ENCODE data around the gene TTLL8. TPM values are rescaled to one million over a fixed set of nuclear protein-coding genes. Genes with fewer than 3 reads are reported as not detected.

The TTLL8 gene
- total RNA-seq, 2 donors from 2014 or later = 0.74 TPM; not detected in 1

DNA sequence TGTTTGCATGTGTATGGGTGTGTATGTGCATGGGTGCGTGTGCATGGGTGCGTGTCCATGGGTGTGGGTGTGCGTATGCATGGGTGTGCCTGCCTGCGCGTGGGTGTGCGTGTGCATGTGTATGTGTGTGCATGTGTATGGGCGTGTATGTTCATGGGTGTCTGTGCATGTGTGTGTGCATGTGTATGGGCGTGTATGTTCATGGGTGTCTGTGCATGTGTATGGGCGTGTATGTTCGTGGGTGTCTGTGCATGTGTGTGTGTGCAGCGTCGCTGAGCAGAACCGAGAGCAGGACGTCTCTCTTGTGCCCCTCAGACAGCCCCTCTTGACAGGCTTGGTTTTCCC is 59.4 kb downstream of the TTLL8 start:
- no peak overlapping the region for H3K27ac ChIP-seq
- H3K9me3 ChIP-seq = no peaks in the 10 kb centered on the region
- 93% methylated on average over 14 of the region's 14 CpGs for WGBS
- no peak for DNase-seq (ENCODE audit: low spot score)
- H3K27me3 ChIP-seq (replicated peaks; ENCODE audit: insufficient read depth) = no peaks in the 10 kb centered on the region
- H3K4me3 ChIP-seq = no peak overlapping the region
- TF ChIP-seq POLR2AphosphoS5 (IDR thresholded peaks at IDR 0.05) = no peak
- no peak for TF ChIP-seq POLR2A (IDR thresholded peaks at IDR 0.05)
- TF ChIP-seq, protein P1, sequence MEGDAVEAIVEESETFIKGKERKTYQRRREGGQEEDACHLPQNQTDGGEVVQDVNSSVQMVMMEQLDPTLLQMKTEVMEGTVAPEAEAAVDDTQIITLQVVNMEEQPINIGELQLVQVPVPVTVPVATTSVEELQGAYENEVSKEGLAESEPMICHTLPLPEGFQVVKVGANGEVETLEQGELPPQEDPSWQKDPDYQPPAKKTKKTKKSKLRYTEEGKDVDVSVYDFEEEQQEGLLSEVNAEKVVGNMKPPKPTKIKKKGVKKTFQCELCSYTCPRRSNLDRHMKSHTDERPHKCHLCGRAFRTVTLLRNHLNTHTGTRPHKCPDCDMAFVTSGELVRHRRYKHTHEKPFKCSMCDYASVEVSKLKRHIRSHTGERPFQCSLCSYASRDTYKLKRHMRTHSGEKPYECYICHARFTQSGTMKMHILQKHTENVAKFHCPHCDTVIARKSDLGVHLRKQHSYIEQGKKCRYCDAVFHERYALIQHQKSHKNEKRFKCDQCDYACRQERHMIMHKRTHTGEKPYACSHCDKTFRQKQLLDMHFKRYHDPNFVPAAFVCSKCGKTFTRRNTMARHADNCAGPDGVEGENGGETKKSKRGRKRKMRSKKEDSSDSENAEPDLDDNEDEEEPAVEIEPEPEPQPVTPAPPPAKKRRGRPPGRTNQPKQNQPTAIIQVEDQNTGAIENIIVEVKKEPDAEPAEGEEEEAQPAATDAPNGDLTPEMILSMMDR (IDR thresholded peaks at IDR 0.05) = no peak
- intact Hi-C loops (cut with DNase I) = no loop called here
- H3K4me1 ChIP-seq (replicated peaks) = no peaks in the 10 kb centered on the region
- H3K36me3 ChIP-seq = no peaks in the 10 kb centered on the region

DNA sequence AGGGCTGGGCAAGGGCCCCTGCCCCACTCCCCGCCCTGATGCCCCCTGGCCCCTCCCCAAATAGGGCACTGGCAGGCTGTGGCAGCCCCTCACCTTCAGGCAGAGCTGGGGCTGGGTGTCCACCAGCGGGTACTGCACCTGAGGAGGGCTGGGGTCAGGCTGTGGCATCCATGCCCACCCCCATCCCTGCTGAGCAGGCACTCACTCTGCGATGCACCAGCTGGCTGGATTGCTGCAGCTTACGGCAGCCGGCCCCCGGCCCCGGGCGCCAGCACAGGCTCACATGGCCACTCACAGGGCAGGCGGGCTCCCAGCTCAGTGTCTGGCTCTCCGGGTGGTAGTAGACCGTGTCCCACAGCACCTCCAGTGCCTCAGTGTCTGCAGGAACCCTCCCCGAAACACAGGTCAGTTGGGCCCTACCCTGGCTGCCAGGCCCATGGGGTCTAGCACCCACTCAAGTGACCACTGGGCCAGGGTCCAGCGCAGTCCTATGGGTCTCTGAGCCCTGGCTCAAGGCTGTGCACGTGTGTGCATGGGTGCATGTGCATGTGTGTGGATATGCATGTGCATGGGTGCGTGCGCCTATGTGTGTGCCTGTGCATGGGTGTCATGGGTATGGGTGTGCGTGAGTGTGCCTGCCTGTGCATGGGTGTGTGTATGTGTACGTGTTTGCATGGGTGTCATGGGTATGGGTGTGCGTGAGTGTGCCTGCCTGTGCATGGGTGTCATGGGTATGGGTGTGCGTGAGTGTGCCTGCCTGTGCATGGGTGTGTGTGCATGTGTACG is 60.0 kb downstream of the TTLL8 start:
- H3K27me3 ChIP-seq (replicated peaks; ENCODE audit: insufficient read depth) = no peaks in the 10 kb centered on the region
- H3K4me3 ChIP-seq = no peak overlapping the region
- H3K9me3 ChIP-seq = no peaks in the 10 kb centered on the region
- WGBS = 93% methylated on average over 18 of the region's 21 CpGs
- no peak for DNase-seq (ENCODE audit: low spot score)
- TF ChIP-seq POLR2A (IDR thresholded peaks at IDR 0.05) (no peak), POLR2AphosphoS5 (IDR thresholded peaks at IDR 0.05) (no peak)
- TF ChIP-seq, protein P1 (IDR thresholded peaks at IDR 0.05) = no peak
- intact Hi-C loops (cut with DNase I) = no loop called here
- no peak overlapping the region for H3K27ac ChIP-seq
- H3K36me3 ChIP-seq = no peaks in the 10 kb centered on the region
- H3K4me1 ChIP-seq (replicated peaks) = no peaks in the 10 kb centered on the region

DNA sequence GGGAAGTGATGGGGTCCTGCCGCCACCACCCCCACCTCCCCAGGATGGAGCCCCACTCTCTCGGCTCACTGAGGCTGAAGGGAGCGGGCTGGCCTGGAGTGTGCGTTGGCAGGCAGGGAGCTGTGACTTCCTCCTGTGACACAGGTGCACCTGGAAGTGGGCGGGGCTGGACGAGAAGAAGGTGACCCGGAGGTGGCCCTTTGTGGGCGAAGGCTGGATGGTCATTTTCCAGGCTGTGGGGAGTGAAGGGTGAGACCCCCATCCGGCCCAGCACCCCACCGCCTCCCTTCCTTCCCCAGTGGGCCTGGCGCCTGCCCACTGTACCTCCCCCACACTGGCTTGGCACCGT is 60.9 kb downstream of the TTLL8 start:
- no peak for TF ChIP-seq POLR2A (IDR thresholded peaks at IDR 0.05)
- TF ChIP-seq, protein P1 (IDR thresholded peaks at IDR 0.05) = no peak
- TF ChIP-seq POLR2AphosphoS5 (IDR thresholded peaks at IDR 0.05) = no peak
- H3K4me3 ChIP-seq = no peak overlapping the region
- no peaks in the 10 kb centered on the region for H3K27me3 ChIP-seq (replicated peaks; ENCODE audit: insufficient read depth)
- no peaks in the 10 kb centered on the region for H3K4me1 ChIP-seq (replicated peaks)
- DNase-seq (ENCODE audit: low spot score) = no peak
- H3K9me3 ChIP-seq = no peaks in the 10 kb centered on the region
- H3K36me3 ChIP-seq = no peaks in the 10 kb centered on the region
- intact Hi-C loops (cut with DNase I) = no loop called here
- 84% methylated on average over 12 of the region's 12 CpGs for WGBS
- no peak overlapping the region for H3K27ac ChIP-seq

DNA sequence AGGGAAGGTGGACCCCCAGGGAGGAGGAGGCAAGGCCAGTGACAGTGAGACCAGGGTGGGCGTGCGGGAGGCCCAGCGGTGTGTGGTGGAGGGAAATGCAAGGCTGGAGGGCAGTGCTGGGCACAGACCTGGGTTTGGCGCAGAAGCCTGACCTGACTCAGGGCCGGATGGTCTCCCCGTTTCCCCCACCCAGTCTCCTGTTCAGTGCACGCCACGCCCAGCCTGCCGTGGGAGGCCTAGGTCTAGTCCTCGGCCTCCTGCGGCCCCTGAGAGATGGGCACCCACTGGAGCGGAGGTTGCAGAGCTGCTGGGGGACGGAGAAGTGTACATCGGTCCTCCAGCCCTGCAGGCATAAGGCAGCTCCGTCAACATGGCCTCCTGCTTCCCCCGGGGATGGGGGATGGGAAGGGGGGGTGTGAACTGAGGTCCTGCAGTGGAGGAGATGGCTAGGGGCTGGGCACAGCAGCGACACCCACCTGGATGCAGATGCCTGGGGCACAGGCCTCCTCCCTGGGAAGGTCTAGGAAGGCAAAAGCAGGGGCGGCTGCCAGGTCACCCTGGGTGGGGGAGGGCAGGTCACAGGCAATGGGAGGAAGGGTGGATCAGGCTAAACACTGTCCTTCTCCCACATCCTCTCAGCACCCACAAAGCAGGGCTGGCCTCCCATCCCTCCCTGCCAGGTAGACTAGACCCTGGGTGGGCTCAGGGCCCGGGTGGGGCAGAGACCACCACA is 61.4 kb downstream of the TTLL8 start:
- no peaks in the 10 kb centered on the region for H3K27me3 ChIP-seq (replicated peaks; ENCODE audit: insufficient read depth)
- intact Hi-C loops (cut with DNase I) = no loop called here
- H3K27ac ChIP-seq = no peak overlapping the region
- 87% methylated on average over 19 of the region's 19 CpGs for WGBS
- TF ChIP-seq POLR2AphosphoS5 (IDR thresholded peaks at IDR 0.05) (no peak), POLR2A (IDR thresholded peaks at IDR 0.05) (no peak)
- TF ChIP-seq, protein P1 (IDR thresholded peaks at IDR 0.05) = no peak
- no peaks in the 10 kb centered on the region for H3K4me1 ChIP-seq (replicated peaks)
- H3K36me3 ChIP-seq = no peaks in the 10 kb centered on the region
- H3K4me3 ChIP-seq = no peak overlapping the region
- DNase-seq (ENCODE audit: low spot score) = no peak
- H3K9me3 ChIP-seq = no peaks in the 10 kb centered on the region

DNA sequence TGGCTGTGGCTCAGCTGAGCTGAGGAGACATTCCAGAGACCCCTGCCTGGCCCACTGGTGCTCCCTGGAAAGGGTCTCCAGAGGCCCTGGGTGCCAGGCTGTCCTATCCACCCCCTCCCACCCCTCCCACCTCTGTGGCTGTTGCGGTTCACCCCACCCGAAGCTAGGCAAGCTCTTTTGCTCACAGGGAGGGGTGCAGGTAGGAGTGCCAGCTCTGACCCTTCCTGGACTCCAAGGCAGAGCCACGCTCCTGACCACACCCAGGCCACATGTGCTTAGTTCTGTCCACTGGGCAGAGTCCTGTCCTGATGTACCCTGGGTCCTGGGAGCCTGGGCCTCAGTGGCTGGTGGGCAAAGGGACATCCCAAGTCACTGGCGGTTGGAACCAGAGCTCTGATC is 62.0 kb downstream of the TTLL8 start:
- 94% methylated on average over 4 of the region's 4 CpGs for WGBS
- TF ChIP-seq POLR2A (IDR thresholded peaks at IDR 0.05) (no peak), POLR2AphosphoS5 (IDR thresholded peaks at IDR 0.05) (no peak)
- no peak for DNase-seq (ENCODE audit: low spot score)
- intact Hi-C loops (cut with DNase I) = no loop called here
- Histone ChIP-seq H3K4me1 (replicated peaks) (no peaks in the 10 kb centered on the region), H3K4me3 (no peak overlapping the region), H3K27ac (no peak overlapping the region), H3K27me3 (replicated peaks; ENCODE audit: insufficient read depth) (no peaks in the 10 kb centered on the region), H3K36me3 (no peaks in the 10 kb centered on the region), H3K9me3 (no peaks in the 10 kb centered on the region)
